AG04449 (cell line): ENCODE measurements around the gene IQSEC1.

Experiments used
- CTCF ChIA-PET: fragments of 350-600 bp; formaldehyde crosslinking; extraction: SDS; loops from one replicate; lab custom pipeline; 2021; ENCODE audit warnings: antibody characterized with exemption; lab: Yijun Ruan, JAX
- POLR2A ChIA-PET: fragments of 400-600, 350-600 bp; formaldehyde crosslinking; extraction: SDS; loops from one replicate; lab custom pipeline; 2020; ENCODE audit warnings: antibody characterized with exemption, inconsistent platforms; lab: Yijun Ruan, JAX
- DNase-seq: peaks from one replicate; pipeline ENCODE4 v3.0.0-alpha.2; 2010; ENCODE audit warnings: low read depth, low spot score
- H3K4me3 ChIP-seq: 2 replicates; pipeline ENCODE4 v1.5.1; 2011; ENCODE audit warnings: low read depth, mild to moderate bottlenecking, control low read depth, low read length
- TF ChIP-seq, protein P1 (sequence below): IDR thresholded peaks from one replicate; pipeline ENCODE4 v1.5.1; 2011; ENCODE audit warnings: mild to moderate bottlenecking, moderate library complexity, low read length, control low read depth, inconsistent platforms; ENCODE audit not compliant: insufficient read depth; ENCODE audit errors: missing control alignments

Gene IQSEC1

DNA sequence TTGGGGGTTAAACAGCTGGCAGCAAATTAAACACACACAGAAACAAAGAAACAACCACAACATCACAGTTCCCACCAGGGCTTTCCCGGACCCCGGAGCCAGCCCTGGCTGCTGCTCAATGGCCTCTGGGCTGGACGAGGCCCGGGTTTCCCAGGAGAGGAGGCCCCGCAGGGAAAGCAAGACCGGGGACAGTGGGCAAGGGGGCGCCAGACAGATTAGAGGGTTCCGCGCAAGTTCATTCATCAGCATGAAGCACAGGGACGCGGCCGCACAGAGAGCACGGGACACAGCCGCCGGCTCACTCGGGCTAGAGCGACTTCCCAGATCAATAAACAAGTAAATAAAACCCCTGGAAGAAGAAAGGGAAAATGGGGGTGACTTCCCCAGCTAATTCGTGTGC is 165.5 kb downstream of the IQSEC1 start:
- POLR2A ChIA-PET = no interaction called here
- CTCF ChIA-PET = interaction anchor here (1.3 kb wide), 1 partner anchor 16 kb away, joined by 3 read pairs; no protein-coding TSS in a partner anchor
- no peak for DNase-seq
- TF ChIP-seq, protein P1, sequence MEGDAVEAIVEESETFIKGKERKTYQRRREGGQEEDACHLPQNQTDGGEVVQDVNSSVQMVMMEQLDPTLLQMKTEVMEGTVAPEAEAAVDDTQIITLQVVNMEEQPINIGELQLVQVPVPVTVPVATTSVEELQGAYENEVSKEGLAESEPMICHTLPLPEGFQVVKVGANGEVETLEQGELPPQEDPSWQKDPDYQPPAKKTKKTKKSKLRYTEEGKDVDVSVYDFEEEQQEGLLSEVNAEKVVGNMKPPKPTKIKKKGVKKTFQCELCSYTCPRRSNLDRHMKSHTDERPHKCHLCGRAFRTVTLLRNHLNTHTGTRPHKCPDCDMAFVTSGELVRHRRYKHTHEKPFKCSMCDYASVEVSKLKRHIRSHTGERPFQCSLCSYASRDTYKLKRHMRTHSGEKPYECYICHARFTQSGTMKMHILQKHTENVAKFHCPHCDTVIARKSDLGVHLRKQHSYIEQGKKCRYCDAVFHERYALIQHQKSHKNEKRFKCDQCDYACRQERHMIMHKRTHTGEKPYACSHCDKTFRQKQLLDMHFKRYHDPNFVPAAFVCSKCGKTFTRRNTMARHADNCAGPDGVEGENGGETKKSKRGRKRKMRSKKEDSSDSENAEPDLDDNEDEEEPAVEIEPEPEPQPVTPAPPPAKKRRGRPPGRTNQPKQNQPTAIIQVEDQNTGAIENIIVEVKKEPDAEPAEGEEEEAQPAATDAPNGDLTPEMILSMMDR = no peak
- no peak overlapping the region for H3K4me3 ChIP-seq

DNA sequence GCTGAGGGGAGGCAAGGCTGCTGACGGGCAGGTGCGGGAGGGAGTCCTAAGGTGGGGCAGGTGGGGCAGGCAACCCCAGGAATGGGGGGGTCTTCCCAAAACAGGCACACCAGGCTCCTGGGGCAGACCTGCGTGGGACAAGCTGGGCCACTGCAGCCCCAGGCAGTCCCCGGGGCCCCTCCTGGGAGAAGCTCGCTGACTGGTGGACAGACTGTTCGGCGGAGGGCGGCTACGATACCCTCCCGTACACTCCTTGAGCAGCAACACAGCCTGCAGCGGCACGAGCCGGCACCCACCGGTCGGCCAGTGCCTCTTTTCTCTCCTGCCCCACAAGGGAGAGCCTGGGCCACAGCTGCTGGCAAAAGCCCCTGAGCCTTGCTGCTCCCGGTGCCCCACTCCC is 165.9 kb downstream of the IQSEC1 start:
- no peak overlapping the region for H3K4me3 ChIP-seq
- TF ChIP-seq, protein P1 = no peak
- no peak for DNase-seq
- CTCF ChIA-PET = interaction anchor here (1.1 to 1.4 kb wide), 3 partner anchors 10 to 76 kb away, joined by 3 to 5 read pairs (median 3); no protein-coding TSS in a partner anchor
- POLR2A ChIA-PET = no interaction called here

DNA sequence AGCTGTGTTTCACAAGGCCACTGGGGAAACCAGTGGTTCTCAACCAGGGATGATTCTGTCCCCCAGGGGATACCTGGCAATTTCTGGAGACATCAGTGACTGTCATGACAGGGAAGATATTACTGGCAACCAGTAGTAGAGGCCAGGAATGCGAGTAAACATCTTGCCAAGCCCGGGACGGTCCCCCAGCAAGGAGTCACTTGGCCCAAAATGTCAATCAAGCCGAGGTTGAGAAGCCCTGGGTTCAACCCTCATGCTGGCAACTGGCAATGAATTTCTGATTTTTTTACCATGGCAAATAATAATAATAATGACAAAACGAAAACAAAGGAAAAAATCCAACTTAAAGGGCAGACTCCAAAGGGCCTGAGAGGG is 166.3 kb downstream of the IQSEC1 start:
- no peak for DNase-seq
- TF ChIP-seq, protein P1 = no peak
- H3K4me3 ChIP-seq = no peak overlapping the region
- CTCF ChIA-PET = interaction anchor here (1.1 to 1.4 kb wide), 3 partner anchors 10 to 77 kb away, joined by 3 to 5 read pairs (median 3); no protein-coding TSS in a partner anchor
- POLR2A ChIA-PET = no interaction called here

DNA sequence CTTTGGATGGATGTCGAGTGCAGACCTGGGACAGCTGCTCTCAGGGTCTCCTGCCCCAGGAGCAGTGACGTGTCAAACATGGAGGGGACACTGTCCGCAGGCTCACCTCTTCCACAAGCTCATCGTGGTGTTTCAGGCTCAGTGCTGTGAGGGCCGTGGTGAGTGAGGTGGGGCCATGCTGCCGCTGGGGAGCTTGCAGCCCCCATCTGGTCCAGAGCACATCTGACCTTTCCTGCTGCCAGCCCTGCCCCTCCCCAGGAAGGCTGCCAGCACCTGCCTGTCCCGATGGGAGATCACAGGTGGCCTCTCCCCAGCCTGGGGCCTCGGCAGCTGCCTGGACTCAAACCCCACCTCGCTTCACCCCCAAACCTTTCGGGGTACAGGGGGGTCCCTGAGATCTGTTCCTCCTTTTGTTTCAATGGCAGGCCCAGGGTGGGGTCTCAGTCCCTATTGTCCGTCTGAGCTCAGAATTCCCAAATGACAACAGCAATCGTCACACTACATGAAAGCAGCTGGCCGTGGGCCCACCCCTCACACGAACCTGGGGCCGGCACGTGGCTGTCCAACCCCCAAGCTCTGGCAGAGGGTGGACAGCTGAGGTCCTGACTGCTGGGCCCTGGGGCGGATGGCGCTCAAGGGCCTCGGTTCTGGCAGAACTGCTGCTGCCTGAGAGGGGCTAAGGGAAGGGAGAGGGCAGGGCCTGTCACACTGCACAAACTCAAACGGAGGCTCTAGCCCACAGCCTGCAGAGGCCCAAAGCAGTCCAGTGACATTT is 166.9 kb downstream of the IQSEC1 start:
- POLR2A ChIA-PET = no interaction called here
- no peak for DNase-seq
- CTCF ChIA-PET = interaction anchor here (1.1 to 1.4 kb wide), 4 partner anchors 9 to 77 kb away, joined by 3 to 5 read pairs (median 4); no protein-coding TSS in a partner anchor
- H3K4me3 ChIP-seq = no peak overlapping the region
- TF ChIP-seq, protein P1 = no peak

DNA sequence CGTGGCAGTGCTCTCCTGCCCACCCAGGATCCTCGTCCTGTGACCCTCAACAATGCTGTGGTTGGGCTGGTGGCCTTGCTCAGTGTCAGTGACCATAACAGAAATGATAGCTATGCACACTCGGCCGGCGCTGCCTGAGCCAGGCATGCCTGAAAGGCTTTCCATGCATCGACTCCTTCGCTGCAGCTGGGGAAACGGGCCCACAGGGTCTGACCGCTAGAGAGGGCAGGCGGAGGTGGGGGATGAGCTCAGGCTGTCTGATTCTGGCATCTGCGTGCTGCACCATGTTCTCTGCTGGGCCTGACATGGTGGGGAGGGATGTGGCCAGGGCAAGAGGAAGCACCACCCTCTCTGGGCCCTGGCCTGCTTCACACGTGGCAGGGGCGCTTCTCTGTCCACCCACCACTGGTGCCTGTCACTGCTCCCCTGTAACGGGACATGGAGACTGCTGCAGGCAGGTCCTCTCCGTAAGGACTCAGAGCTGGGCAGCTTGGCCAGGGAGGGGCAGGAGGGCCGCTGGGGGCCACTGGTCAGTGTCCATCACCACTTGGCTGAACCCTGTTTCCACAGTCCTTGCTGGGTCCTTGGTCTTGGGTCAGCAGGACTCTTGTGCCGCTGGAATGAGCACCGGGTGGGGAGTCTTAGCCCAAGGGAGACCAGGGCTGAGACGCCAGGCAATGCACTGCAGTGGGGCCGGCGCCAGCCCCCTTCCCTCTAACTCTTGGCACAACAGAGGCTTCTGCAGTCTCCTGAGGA is 167.7 kb downstream of the IQSEC1 start:
- POLR2A ChIA-PET = no interaction called here
- no peak overlapping the region for H3K4me3 ChIP-seq
- TF ChIP-seq, protein P1 = no peak
- CTCF ChIA-PET = interaction anchor here (1.0 to 1.4 kb wide), 3 partner anchors 12 to 78 kb away, joined by 3 to 5 read pairs (median 4); no protein-coding TSS in a partner anchor
- DNase-seq = no peak

DNA sequence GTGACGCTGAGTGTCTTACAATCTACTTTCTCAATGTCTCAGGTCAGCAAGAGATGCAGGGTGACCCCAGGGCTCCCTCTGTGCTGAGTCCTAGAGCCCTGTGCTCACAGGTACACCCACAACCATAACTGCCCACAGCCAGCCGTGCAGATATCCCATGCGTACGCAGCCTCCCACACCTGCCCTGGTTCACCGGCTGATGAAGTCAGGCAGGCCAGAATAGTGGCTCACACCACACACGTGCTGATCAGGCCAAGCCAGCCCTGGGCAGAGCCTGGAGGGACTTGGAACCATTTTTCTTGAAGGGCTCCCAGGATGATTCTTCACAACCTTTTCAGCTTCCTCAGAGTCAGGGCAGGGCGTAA is 168.3 kb downstream of the IQSEC1 start:
- no peak overlapping the region for H3K4me3 ChIP-seq
- DNase-seq = no peak
- CTCF ChIA-PET = interaction anchor here (1.0 to 1.3 kb wide), 2 partner anchors 11 to 14 kb away, joined by 3 to 4 read pairs; no protein-coding TSS in a partner anchor
- TF ChIP-seq, protein P1 = no peak
- POLR2A ChIA-PET = no interaction called here
